Hematopoietic multipotent progenitor cell treated with erythropoietin and hydrocortisone succinate and interleukin-3 and kit ligand, for 15 days (in vitro differentiated cells): ENCODE results near the gene RANBP3L.
A peak's percentile ranks its signal among the peaks of the same experiment; 100 is the strongest.
"Not testable (repeated sequence)": the region's sequence is repeated elsewhere in the genome, so short reads cannot be mapped to it uniquely, and the experiment has no call there.

Source experiments
- DNase-seq: peaks from one replicate; pipeline ENCODE4 v3.0.0-alpha.2; 2015; ENCODE audit warnings: low spot score

Gene RANBP3L

GRCh38 chr5:36301858-36302603 lies at the start of gene RANBP3L:
Gene RANBP3L (minus strand): TSS chr5:36301902. CDS start chr5:36301416, 486 bp downstream.
- no peak for DNase-seq

GRCh38 chr5:36346896-36347690 lies 45.4 kb upstream of the RANBP3L start:
- no peak for DNase-seq

GRCh38 chr5:36344899-36345298 lies 43.2 kb upstream of the RANBP3L start:
- no peak for DNase-seq

- DNase-seq: not testable (repeated sequence)
These were observed 40.0 kb upstream of the RANBP3L start for GRCh38 chr5:36341720-36342119.

DNA sequence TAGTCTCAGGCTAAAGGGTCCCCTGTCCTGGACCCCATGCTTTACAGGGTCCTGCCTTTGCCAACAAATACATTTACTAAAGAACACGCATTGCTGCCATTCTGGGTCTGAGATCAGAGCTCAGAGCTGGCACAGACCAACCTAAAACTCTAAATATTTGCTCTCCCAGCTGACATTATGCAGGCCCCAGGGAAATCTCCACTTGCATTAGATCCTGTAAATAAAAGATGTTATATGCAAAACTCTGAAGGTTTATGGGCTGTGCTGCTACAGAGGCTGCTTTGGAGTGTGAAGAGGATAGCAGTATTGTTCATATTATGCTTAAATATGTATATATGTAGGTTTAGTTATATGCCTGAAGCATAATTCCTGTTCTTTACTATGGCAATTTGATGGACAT lies 35.9 kb upstream of the RANBP3L start:
- no peak for DNase-seq

DNA sequence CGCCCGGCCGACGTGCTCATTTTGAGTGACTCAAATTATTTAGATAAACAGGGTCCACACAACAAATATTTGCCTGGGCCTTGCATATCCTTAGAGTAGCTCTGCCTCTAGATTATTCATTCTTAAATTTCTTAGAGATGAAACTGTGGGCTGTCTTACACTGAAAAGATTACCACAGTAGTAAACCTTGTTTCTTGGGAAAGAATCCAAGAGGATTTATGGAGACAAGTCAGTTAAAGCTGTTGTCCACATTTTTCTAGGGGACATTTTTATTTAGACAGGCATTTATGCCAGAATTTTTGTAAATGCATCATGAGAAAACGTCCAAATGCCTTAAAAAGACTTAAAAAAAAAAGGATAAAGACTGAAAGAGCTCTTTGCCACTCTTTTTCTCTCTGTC lies 32.6 kb upstream of the RANBP3L start:
- no peak for DNase-seq

DNA sequence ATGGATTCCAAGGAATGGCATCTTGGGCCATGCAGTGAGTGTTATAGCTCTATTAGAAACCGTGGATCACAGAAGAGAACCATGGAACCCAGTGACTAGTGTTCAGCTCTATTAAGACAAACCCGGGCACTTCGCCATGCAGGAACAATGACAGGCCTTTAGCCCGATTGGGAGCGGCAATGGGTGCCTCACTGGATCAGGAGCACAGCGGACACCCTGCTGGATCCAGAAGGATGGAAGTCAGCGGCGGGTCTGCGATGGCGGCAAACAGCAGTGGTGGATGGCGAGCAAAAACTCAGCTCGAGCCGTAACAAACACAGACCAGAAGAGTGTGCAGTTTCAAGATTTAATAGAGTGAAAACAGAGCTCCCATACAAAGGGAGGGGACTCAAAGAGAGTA lies 31.0 kb upstream of the RANBP3L start:
- not testable (repeated sequence) for DNase-seq

DNA sequence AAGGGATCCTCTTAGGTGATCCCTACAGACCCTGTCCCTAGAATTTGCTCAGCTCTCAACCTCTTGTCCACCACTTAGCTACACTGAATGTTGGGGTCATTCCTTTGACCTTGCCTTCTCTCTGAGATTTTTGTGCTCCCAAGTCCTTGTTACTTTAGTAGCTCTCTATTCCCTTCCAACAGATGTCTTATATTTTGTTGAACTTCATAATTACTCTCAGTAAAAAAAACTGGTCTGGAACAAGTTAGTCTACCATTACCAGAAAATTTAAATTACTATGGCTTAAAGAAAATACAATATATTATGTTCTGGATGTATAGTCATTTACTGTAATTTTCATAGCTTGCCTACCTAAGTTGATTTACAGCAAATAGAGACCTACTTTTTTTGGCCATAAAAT lies 23.5 kb upstream of the RANBP3L start:
- DNase-seq: no peak

GRCh38 chr5:36323926-36324781 lies 22.5 kb upstream of the RANBP3L start:
- DNase-seq: no peak

DNA sequence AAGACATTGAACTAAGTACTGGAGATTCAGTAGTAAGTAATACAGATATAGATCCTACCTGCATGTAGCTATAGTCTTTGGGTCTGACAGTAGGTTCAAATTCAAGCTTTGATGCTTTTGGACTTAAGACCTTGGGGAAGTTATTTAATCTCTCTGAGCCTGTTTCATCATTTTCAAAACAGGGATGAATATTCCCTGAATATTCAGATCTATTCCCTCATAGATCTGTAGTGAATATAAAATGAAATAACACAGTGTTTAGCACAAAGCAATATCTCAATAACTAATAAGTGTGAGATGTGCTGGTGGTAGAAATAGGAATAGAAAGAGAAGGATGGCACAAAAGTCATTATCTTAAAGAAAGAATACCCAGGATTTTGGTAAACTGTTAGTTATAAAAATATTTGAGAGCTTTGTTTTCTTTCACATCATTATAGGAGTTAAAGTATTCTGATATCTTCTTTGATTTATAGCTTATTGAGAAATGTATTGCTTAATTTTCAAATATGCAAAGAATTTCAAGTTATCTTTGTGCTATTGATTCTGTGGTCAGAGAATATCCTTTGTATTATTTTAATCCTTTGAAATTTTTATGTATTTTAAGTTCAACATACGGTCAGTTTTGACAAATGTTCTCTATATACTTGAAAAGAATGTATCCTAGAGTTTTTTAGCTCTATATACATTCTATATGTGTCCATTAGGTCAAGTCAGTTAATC lies 11.4 kb upstream of the RANBP3L start:
- no peak for DNase-seq

DNA sequence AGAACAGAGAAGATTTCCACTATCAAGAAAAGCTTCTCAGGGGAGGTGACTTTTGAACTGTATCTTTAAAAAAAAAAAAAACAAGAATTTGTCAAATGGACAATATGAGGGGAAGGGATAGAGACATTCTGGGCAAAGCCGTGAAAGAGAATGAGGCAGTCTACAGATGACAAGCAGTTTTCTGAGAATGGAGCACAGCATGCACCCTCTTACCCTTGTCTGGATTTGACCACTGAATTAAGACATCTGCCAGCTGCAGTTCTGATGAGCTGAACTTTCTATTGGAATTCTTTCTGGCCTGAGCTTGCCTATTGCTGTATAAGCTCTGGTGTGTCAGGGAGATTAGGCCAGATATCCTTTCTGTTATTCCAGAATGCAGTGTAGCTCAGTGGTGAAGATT lies 10.3 kb upstream of the RANBP3L start:
- no peak for DNase-seq

DNA sequence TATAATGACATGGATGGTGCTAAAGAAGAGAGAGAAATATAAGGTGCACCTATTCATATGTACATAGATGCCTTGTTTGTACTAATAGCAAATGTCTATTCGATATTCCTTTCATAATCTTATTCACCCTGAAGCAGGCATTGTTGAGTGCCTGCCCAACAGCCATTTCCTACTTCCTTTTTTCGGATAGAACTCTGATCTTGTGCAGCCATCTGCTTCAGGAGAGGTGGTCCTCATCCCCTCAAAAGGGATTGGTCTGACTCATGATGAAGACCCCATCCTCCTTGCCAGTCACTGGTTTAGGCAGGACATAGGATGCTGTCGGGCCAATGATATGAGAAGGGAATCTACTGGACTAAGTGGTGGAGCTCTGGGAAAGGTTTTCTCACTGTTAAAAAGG lies 8.4 kb upstream of the RANBP3L start:
- DNase-seq: no peak

DNA sequence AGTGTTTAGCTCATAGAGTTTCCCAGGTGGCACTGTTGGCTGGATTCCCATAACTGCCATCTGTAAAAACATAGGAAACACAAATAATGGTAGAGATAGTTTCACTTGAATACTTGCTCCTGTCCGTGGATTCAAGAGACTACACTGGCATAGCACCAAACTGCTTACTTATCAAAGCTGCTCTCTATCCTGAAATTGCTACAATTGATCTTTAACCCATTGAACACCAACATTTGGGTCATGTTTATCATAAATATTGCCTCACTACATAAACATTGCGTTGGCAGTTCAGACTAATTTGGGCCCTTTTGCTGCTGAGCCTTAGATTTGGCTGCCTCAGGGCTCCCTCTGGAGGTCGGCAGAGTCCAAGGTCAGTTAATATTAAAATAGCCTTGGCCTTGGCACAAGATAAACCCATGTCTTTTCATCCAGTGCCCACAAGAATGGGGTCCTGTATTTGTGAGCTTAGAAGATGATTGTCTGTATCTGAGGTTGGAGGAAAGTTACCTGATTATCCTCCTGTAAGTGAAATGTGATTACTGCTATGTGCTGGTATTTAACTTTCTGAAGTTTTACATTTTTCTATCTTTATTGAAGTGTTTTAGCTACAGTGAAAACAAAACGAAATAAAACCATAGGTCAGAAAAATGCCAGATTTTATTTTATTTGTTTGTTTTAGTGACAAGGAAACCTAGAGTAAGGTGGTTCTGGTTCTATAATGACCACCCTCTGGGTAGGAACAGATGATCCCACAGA lies 4.0 kb upstream of the RANBP3L start:
- DNase-seq: peak; percentile 33

- no peak for DNase-seq
These were observed 2.5 kb upstream of the RANBP3L start for GRCh38 chr5:36304095-36304805.

DNA sequence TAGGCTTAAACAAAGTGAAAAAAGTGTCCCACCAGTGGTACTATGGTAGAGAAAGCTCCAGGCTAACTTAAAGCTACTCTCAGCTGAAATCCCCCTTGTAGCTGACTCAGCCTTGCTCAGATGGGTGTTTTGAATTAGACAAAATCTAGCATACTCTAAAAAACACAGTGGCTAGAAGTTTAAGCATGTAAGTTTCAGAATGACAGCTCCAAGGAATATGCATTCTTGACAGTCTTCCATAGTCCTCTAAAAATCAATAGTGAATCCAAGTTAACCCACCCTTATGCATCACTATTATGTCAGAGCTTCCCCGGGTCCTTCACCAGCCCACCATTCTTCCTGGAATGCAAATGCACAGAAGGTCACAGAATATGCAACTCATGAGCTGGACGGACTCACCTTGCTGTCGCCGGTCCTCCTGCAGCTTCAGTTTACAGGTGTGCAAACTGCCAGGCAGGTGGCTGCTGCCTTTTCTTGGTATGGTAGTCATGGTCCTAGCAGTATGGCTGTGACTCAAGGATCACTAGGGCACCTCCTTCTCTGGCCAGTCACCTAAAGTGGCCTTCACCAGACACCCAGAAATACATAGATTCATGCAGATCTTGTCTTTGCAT lies 668 bp downstream of the RANBP3L start:
- no peak for DNase-seq

DNA sequence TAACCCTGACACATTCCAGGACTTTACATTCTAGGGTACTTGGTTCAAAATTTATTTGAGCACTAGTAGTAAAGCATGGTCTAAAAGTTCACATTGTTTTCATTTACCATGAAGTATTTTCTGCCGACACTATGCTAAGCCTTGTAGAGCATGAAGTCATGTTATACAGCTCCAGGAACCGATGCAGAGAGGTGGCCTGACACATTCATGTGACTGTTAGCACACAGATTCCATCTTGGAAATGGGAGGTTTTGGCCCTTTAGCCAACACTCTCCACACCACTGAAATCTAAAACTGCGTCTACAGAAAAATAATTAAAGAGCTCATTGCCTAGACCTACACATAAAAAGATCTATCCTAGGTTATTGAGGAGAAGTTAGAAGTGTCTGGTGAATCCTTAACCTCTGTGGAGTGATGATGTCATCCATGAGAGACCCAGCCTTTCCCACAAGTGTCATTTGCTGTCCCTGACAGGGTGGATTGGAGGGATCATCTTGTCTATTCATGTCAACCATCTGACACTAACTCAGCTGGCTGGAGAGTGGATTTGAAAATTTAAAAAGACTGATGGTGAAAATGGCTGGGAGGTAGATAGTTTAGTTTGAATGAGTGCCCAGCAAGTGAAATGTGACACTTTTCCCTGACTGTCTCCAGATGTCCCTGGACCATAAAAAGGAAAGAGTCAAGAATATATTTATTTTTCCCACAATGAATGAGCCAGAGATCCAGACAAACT lies 1.3 kb downstream of the RANBP3L start:
- no peak for DNase-seq

GRCh38 chr5:36298552-36298951 lies 3.1 kb downstream of the RANBP3L start:
- no peak for DNase-seq

- DNase-seq: no peak
These were observed 4.0 kb downstream of the RANBP3L start for GRCh38 chr5:36297653-36298052.
